ENCODE measurements around the gene MTM1. TPM values are rescaled to one million over a fixed set of nuclear protein-coding genes. Genes with fewer than 3 reads are reported as not detected.
A peak's percentile ranks its signal among the peaks of the same experiment; 100 is the strongest.

Gene MTM1
- total and polyA plus RNA-seq, 2 experiments from 2014 or later, result 8.1 to 8.9 TPM

GRCh38 chrX:150694738-150695410 is 126.5 kb downstream of the MTM1 start:
- no peaks in the 10 kb centered on the region for H3K9me2 ChIP-seq (ENCODE audit: insufficient read depth)
- peak overlapping the region; percentile 81; the same call in 1 of the 2 replicates for H3K4me3 ChIP-seq
- H3K9ac ChIP-seq, result peak overlapping the region; percentile 91
- TF ChIP-seq EZH2 (IDR thresholded peaks at IDR 0.05; ENCODE audit: insufficient read depth, poor library complexity, severe bottlenecking), result no peak
- TF ChIP-seq EZH2phosphoT487 (IDR thresholded peaks at IDR 0.05; ENCODE audit: insufficient read depth, low read depth), result no peak
- DNase-seq, result no peak
- peaks cover 7% of the 10 kb centered on the region; the same call in 1 of the 2 replicates for H3K4me1 ChIP-seq (ENCODE audit: insufficient read depth)
- in situ Hi-C loops (cut with MboI), result no loop called here
- peak overlapping the region; percentile 92 for H3K4me2 ChIP-seq (ENCODE audit: unreplicated experiment)
- H3K27me3 ChIP-seq (replicated peaks; ENCODE audit: insufficient read depth), result no peaks in the 10 kb centered on the region
- WGBS, 2 experiments (ENCODE audit: low coverage in 1 of 2, low lambda C conversion rate in 2 of 2, missing lambda C conversion rate in 2 of 2), result 94 to 97% methylated on average over 5 to 8 of the region's 8 CpGs
- H3F3A ChIP-seq (ENCODE audit: insufficient read depth), result peaks cover 24% of the 10 kb centered on the region
- no peak overlapping the region for H2AFZ ChIP-seq
- H3K27ac ChIP-seq, result peak overlapping the region; percentile 89
- H4K20me1 ChIP-seq (ENCODE audit: insufficient read depth), result no peaks in the 10 kb centered on the region
- H3K36me3 ChIP-seq (ENCODE audit: low read depth), result no peaks in the 10 kb centered on the region
- H3K9me3 ChIP-seq (ENCODE audit: low read depth), result peaks cover 3% of the 10 kb centered on the region
- peaks cover 27% of the 10 kb centered on the region for H3K79me2 ChIP-seq (ENCODE audit: insufficient read depth)

DNA sequence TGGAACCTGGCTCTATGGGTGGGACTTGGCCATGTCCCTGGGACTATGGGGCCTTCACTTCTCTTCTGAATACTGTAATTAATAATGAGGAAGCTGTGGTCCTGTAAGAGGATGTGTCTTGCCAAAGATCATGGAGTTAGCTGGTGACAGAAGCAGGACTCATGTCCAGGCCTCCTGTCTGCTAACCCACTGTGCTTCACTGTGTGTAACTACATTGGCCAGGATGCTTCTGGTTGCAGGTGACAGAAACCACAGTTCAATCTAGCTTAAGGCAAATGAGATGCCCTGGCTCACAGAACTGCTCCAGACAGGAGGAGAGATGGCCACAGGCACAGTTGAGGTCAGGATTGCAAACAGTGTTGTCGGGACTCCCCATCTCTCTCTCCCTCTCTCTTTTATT is 127.9 kb downstream of the MTM1 start:
- in situ Hi-C loops (cut with MboI), result no loop called here

DNA sequence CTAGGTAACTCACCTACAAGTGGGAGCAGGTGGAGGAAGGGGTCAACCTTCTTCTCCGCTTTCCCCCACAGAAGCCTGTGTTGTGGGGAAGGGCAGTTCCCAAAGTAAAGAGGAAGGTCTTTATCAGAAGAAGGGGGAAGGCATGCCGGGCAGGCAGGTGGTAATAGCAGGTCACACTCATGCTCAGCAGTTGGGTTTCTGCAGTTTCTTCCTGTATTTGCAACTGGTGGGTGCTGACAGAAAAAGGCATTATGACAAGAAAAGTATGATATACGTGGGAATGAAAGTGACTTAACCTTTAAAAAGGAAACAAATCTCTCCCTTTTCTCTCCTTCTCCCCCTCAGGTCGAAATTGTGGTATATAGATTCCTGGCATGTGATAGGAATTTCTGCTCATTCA is 128.4 kb downstream of the MTM1 start:
- no peaks in the 10 kb centered on the region for H3K9me3 ChIP-seq (ENCODE audit: low read depth)
- H3K9ac ChIP-seq, result no peak overlapping the region
- no peak overlapping the region for H2AFZ ChIP-seq
- in situ Hi-C loops (cut with MboI), result no loop called here
- peaks cover 6% of the 10 kb centered on the region; the same call in 1 of the 2 replicates for H3K4me1 ChIP-seq (ENCODE audit: insufficient read depth)
- H3K27me3 ChIP-seq (replicated peaks; ENCODE audit: insufficient read depth), result no peaks in the 10 kb centered on the region
- peaks cover 10% of the 10 kb centered on the region; the same call in 1 of the 2 replicates for H3F3A ChIP-seq (ENCODE audit: insufficient read depth)
- no peak overlapping the region for H3K4me2 ChIP-seq (ENCODE audit: unreplicated experiment)
- no peaks in the 10 kb centered on the region for H3K36me3 ChIP-seq (ENCODE audit: low read depth)
- H4K20me1 ChIP-seq (ENCODE audit: insufficient read depth), result no peaks in the 10 kb centered on the region
- no peak for TF ChIP-seq EZH2phosphoT487 (IDR thresholded peaks at IDR 0.05; ENCODE audit: insufficient read depth, low read depth)
- no peak for TF ChIP-seq EZH2 (IDR thresholded peaks at IDR 0.05; ENCODE audit: insufficient read depth, poor library complexity, severe bottlenecking)
- H3K79me2 ChIP-seq (ENCODE audit: insufficient read depth), result peaks cover 27% of the 10 kb centered on the region
- 98 to 100% methylated on average over 2 to 4 of the region's 4 CpGs for WGBS, 2 experiments (ENCODE audit: low coverage in 1 of 2, low lambda C conversion rate in 2 of 2, missing lambda C conversion rate in 2 of 2)
- no peak overlapping the region for H3K4me3 ChIP-seq
- no peak overlapping the region for H3K27ac ChIP-seq
- no peak for DNase-seq
- no peaks in the 10 kb centered on the region for H3K9me2 ChIP-seq (ENCODE audit: insufficient read depth)

More for the DNA sequence above, 127.9 kb downstream of the MTM1 start:
- 0% methylated on average over 1 of the region's 1 CpG for WGBS, 2 experiments (ENCODE audit: low coverage in 1 of 2, low lambda C conversion rate in 2 of 2, missing lambda C conversion rate in 2 of 2)
- no peaks in the 10 kb centered on the region for H3K36me3 ChIP-seq (ENCODE audit: low read depth)
- H3F3A ChIP-seq (ENCODE audit: insufficient read depth), result peaks cover 12% of the 10 kb centered on the region
- no peaks in the 10 kb centered on the region for H3K27me3 ChIP-seq (replicated peaks; ENCODE audit: insufficient read depth)
- H3K27ac ChIP-seq, result no peak overlapping the region
- H3K4me1 ChIP-seq (ENCODE audit: insufficient read depth), result peaks cover 6% of the 10 kb centered on the region; the same call in 1 of the 2 replicates
- H3K79me2 ChIP-seq (ENCODE audit: insufficient read depth), result peaks cover 27% of the 10 kb centered on the region
- no peak overlapping the region for H3K9ac ChIP-seq
- DNase-seq, result no peak
- H2AFZ ChIP-seq, result no peak overlapping the region
- H3K9me2 ChIP-seq (ENCODE audit: insufficient read depth), result no peaks in the 10 kb centered on the region
- H3K9me3 ChIP-seq (ENCODE audit: low read depth), result no peaks in the 10 kb centered on the region
- no peaks in the 10 kb centered on the region for H4K20me1 ChIP-seq (ENCODE audit: insufficient read depth)
- no peak overlapping the region for H3K4me2 ChIP-seq (ENCODE audit: unreplicated experiment)
- no peak for TF ChIP-seq EZH2phosphoT487 (IDR thresholded peaks at IDR 0.05; ENCODE audit: insufficient read depth, low read depth)
- no peak for TF ChIP-seq EZH2 (IDR thresholded peaks at IDR 0.05; ENCODE audit: insufficient read depth, poor library complexity, severe bottlenecking)
- H3K4me3 ChIP-seq, result no peak overlapping the region

- TF ChIP-seq EZH2 (IDR thresholded peaks at IDR 0.05; ENCODE audit: insufficient read depth, poor library complexity, severe bottlenecking) (no peak), EZH2phosphoT487 (IDR thresholded peaks at IDR 0.05; ENCODE audit: insufficient read depth, low read depth) (no peak)
Measured at GRCh38 chrX:150697641-150698040, 129.2 kb downstream of the MTM1 start.

More at GRCh38 chrX:150697641-150698040, 129.2 kb downstream of the MTM1 start:
- H3K4me2 ChIP-seq (ENCODE audit: unreplicated experiment), result no peak overlapping the region
- H3K4me1 ChIP-seq (ENCODE audit: insufficient read depth), result peaks cover 8% of the 10 kb centered on the region; the same call in 1 of the 2 replicates
- H3F3A ChIP-seq (ENCODE audit: insufficient read depth), result peaks cover 10% of the 10 kb centered on the region; the same call in 1 of the 2 replicates
- peaks cover 27% of the 10 kb centered on the region for H3K79me2 ChIP-seq (ENCODE audit: insufficient read depth)
- no peaks in the 10 kb centered on the region for H3K36me3 ChIP-seq (ENCODE audit: low read depth)
- H3K9me3 ChIP-seq (ENCODE audit: low read depth), result no peaks in the 10 kb centered on the region
- in situ Hi-C loops (cut with MboI), result no loop called here
- WGBS, 2 experiments (ENCODE audit: low coverage in 1 of 2, low lambda C conversion rate in 2 of 2, missing lambda C conversion rate in 2 of 2), result 94 to 99% methylated on average over 7 of the region's 7 CpGs
- no peak overlapping the region for H3K27ac ChIP-seq
- no peaks in the 10 kb centered on the region for H3K9me2 ChIP-seq (ENCODE audit: insufficient read depth)
- H3K4me3 ChIP-seq, result no peak overlapping the region
- no peak overlapping the region for H2AFZ ChIP-seq
- no peaks in the 10 kb centered on the region for H4K20me1 ChIP-seq (ENCODE audit: insufficient read depth)
- no peak for DNase-seq
- H3K27me3 ChIP-seq (replicated peaks; ENCODE audit: insufficient read depth), result no peaks in the 10 kb centered on the region
- no peak overlapping the region for H3K9ac ChIP-seq

Data from GM23248 (cell line).